HepG2 (cell line): Measurements from ENCODE around the gene SFT2D1. TPM values are rescaled to one million over a fixed set of nuclear protein-coding genes. Genes with fewer than 3 reads are reported as not detected.

Experiments
- ASH2L ChIP-seq: fragments of 300-600, 200-600 bp; sonication (generic); IDR thresholded peaks from 2 replicates; pipeline ENCODE4 v1.7.0; 2017; ENCODE audit warnings: low read depth, mild to moderate bottlenecking, moderate library complexity, mixed read lengths, low read length; ENCODE audit not compliant: insufficient read length
- BORCS8-MEF2B ChIP-seq: sonication (generic); formaldehyde crosslinking; IDR thresholded peaks from 2 replicates; pipeline ENCODE4 v1.8.0; 2022; ENCODE audit warnings: mild to moderate bottlenecking, missing genetic modification reagents
- IKZF4 ChIP-seq: sonication (generic); formaldehyde crosslinking; IDR thresholded peaks from 2 replicates; pipeline ENCODE4 v1.5.1; 2020; ENCODE audit warnings: borderline replicate concordance, mild to moderate bottlenecking, low read depth, missing genetic modification reagents; ENCODE audit errors: not compliant biosample characterization
- KDM2A ChIP-seq: sonication (generic); formaldehyde crosslinking; IDR thresholded peaks from 2 replicates; pipeline ENCODE4 v1.4.0; 2020; ENCODE audit warnings: low read depth, missing genetic modification reagents, borderline replicate concordance
- KDM5B ChIP-seq: sonication (generic); formaldehyde crosslinking; IDR thresholded peaks from 2 replicates; pipeline ENCODE4 v1.4.0; 2020; ENCODE audit warnings: missing genetic modification reagents, mild to moderate bottlenecking, borderline replicate concordance
- MED8 ChIP-seq: sonication (generic); formaldehyde crosslinking; IDR thresholded peaks from 2 replicates; pipeline ENCODE4 v1.8.1; 2023; ENCODE audit warnings: mild to moderate bottlenecking, missing genetic modification reagents; ENCODE audit not compliant: insufficient replicate concordance
- NFKB2 ChIP-seq: sonication (generic); formaldehyde crosslinking; IDR thresholded peaks from 2 replicates; pipeline ENCODE4 v1.4.0; 2020; ENCODE audit warnings: missing genetic modification reagents, borderline replicate concordance
- NR0B2 ChIP-seq: sonication (generic); formaldehyde crosslinking; IDR thresholded peaks from 2 replicates; pipeline ENCODE4 v1.4.0; 2020; ENCODE audit warnings: mild to moderate bottlenecking, missing genetic modification reagents
- PHF5A ChIP-seq: IDR thresholded peaks from one replicate; pipeline ENCODE4 v1.6.1; 2018; ENCODE audit warnings: low read depth, missing genetic modification reagents; ENCODE audit not compliant: unreplicated experiment
- PLSCR1 ChIP-seq: sonication (generic); formaldehyde crosslinking; IDR thresholded peaks from 2 replicates; pipeline ENCODE4 v1.5.0; 2020; ENCODE audit warnings: missing genetic modification reagents, mild to moderate bottlenecking, borderline replicate concordance
- PRPF4 ChIP-seq: fragments of 200-400 bp; formaldehyde crosslinking; IDR thresholded peaks from 2 replicates; pipeline ENCODE4 v1.6.1; 2016; ENCODE audit warnings: low read length, low read depth; ENCODE audit not compliant: poor library complexity, severe bottlenecking
- RFX5 ChIP-seq: IDR thresholded peaks from 2 replicates; pipeline ENCODE4 v1.6.1; 2011; ENCODE audit warnings: low read depth, low read length, improper control_type of control experiment
- TCF12 ChIP-seq, 2 experiments: fragments of 450-650 bp in 1 of 2; sonication (generic) in 1 of 2; formaldehyde crosslinking in 1 of 2; IDR thresholded peaks; 2 replicates each; pipeline versions ENCODE4 v1.6.1 to v1.8.0; 2017 to 2022; ENCODE audit warnings: antibody characterized with exemption in 1 of 2, mild to moderate bottlenecking in 1 of 2, missing genetic modification reagents in 1 of 2, moderate library complexity in 1 of 2
- TGIF2 ChIP-seq: IDR thresholded peaks from 2 replicates; pipeline ENCODE4 v1.6.1; 2016; ENCODE audit warnings: control low read depth, missing compliant biosample characterization
- TRAFD1 ChIP-seq: sonication (generic); formaldehyde crosslinking; IDR thresholded peaks from 2 replicates; pipeline ENCODE4 v1.5.1; 2020; ENCODE audit warnings: missing genetic modification reagents, mild to moderate bottlenecking, borderline replicate concordance
- TRIM22 ChIP-seq: fragments of 450-650 bp; IDR thresholded peaks from 2 replicates; pipeline ENCODE4 v1.6.1; 2017
- ZBTB1 ChIP-seq: sonication (generic); formaldehyde crosslinking; IDR thresholded peaks from 2 replicates; pipeline ENCODE4 v1.4.0; 2020; ENCODE audit warnings: missing genetic modification reagents, borderline replicate concordance
- ZMYM3 ChIP-seq: sonication (generic); formaldehyde crosslinking; IDR thresholded peaks from 2 replicates; pipeline ENCODE4 v1.5.1; 2020; ENCODE audit warnings: mild to moderate bottlenecking, missing genetic modification reagents
- ZNF207 ChIP-seq: fragments of 450-650 bp; IDR thresholded peaks from 2 replicates; pipeline ENCODE4 v1.6.1; 2016; ENCODE audit warnings: antibody characterized with exemption, borderline replicate concordance
- ZNF556 ChIP-seq: sonication (generic); formaldehyde crosslinking; IDR thresholded peaks from 2 replicates; pipeline ENCODE4 v1.4.0; 2020; ENCODE audit warnings: mild to moderate bottlenecking, missing genetic modification reagents, borderline replicate concordance
- ZNF562 ChIP-seq: sonication (generic); formaldehyde crosslinking; IDR thresholded peaks from 2 replicates; pipeline ENCODE4 v1.8.0; 2022; ENCODE audit warnings: missing genetic modification reagents, borderline replicate concordance
- ZNF616 ChIP-seq: sonication (generic); formaldehyde crosslinking; IDR thresholded peaks from 2 replicates; pipeline ENCODE4 v1.5.0; 2020; ENCODE audit warnings: low read depth, mild to moderate bottlenecking, missing genetic modification reagents
- ZNF703 ChIP-seq: sonication (generic); formaldehyde crosslinking; IDR thresholded peaks from 2 replicates; pipeline ENCODE4 v1.5.1; 2020; ENCODE audit warnings: missing genetic modification reagents, mild to moderate bottlenecking, moderate library complexity, borderline replicate concordance
- ZNF776 ChIP-seq: sonication (generic); formaldehyde crosslinking; IDR thresholded peaks from 2 replicates; pipeline ENCODE4 v1.4.0; 2020; ENCODE audit warnings: mild to moderate bottlenecking, missing genetic modification reagents
- ZNF891 ChIP-seq: sonication (generic); formaldehyde crosslinking; IDR thresholded peaks from 2 replicates; pipeline ENCODE4 v1.5.0; 2020; ENCODE audit warnings: mild to moderate bottlenecking, missing genetic modification reagents
- polyA plus RNA-seq, 8 experiments: library from polyadenylated mRNA; depleted of rRNA in 3 of 8; stranded (reverse) in 7 of 8; unstranded in 1 of 8; fragments of >200 nt; fragmentation: Illumina TruSeq in 4 of 8; extraction: Trizol in 4 of 8; gene quantifications; 2 replicates each; pipeline versions ENCODE4 v1.2.1 to v1.2.3, GENCODE V29; 2011 to 2016; ENCODE audit warnings: low read depth in 4 of 8, missing spikeins in 1 of 8, mixed read lengths in 1 of 8; ENCODE audit not compliant: insufficient read depth in 1 of 8
- total RNA-seq, 5 experiments: library from RNA; depleted of rRNA; stranded (reverse); fragments of >200 nt; fragmentation: Illumina TruSeq; extraction: Trizol; gene quantifications; 2 replicates each; pipeline ENCODE4 v1.2.3, GENCODE V29; 2016; ENCODE audit warnings: low read depth in 1 of 5

The SFT2D1 gene
- total and polyA plus RNA-seq, 2 of the 13 experiments (the other 11 are each of a cell fraction or from before 2014, with no cell fraction given) = 115 to 147 TPM

GRCh38 chr6:166388290-166389004 lies 46.1 kb upstream of the SFT2D1 start (continued):
- TF ChIP-seq IKZF4 (CRISPR knock-in tag) = peak; percentile 9
- TF ChIP-seq NR0B2 (CRISPR knock-in tag) = 0 out of 2 replicates have a peak, but pooled peaks have one; percentile 55
- peak; percentile 5; the same call in 1 of the 2 replicates for TF ChIP-seq TGIF2
- no peak for TF ChIP-seq PHF5A (CRISPR knock-in tag)
- peak; percentile 17; the same call in 1 of the 2 replicates for TF ChIP-seq ZNF616 (CRISPR knock-in tag)
- TF ChIP-seq PRPF4 = peak; percentile 42
- TF ChIP-seq PLSCR1 (CRISPR knock-in tag) = no peak
- no peak for TF ChIP-seq ZNF207
- TF ChIP-seq ZNF891 (CRISPR knock-in tag) = 0 out of 2 replicates have a peak, but pooled peaks have one; percentile 60
- TF ChIP-seq ZNF703 (CRISPR knock-in tag) = no peak
- peak; percentile 51; the same call in 1 of the 2 replicates for TF ChIP-seq KDM5B (CRISPR knock-in tag)
- no peak for TF ChIP-seq ZBTB1 (CRISPR knock-in tag)
- TF ChIP-seq KDM2A (CRISPR knock-in tag) = 0 out of 2 replicates have a peak, but pooled peaks have one; percentile 13
- no peak for TF ChIP-seq TCF12 (IDR thresholded peaks at IDR 0.05)
- no peak for TF ChIP-seq TCF12 (CRISPR knock-in tag; IDR thresholded peaks at IDR 0.05)
- TF ChIP-seq TRIM22 = no peak
- TF ChIP-seq NFKB2 (CRISPR knock-in tag) = no peak; the same call in 1 of the 2 replicates
- no peak for TF ChIP-seq MED8 (CRISPR knock-in tag)
- no peak for TF ChIP-seq ZMYM3
- TF ChIP-seq BORCS8-MEF2B (CRISPR knock-in tag) = no peak
- TF ChIP-seq TRAFD1 (CRISPR knock-in tag) = no peak
- no peak for TF ChIP-seq ZNF556 (CRISPR knock-in tag)
- TF ChIP-seq ZNF562 (CRISPR knock-in tag) = no peak
- TF ChIP-seq RFX5 = no peak
- no peak for TF ChIP-seq ZNF776
- TF ChIP-seq ASH2L = no peak
